GM18868 (cell line): ENCODE measurements around the gene REEP1.

ENCODE experiments used
- ATAC-seq: cut with Tn5 transposase; IDR thresholded peaks from one replicate; pipeline ENCODE4 v1.9.1; 2021; ENCODE audit warnings: mild to moderate bottlenecking, moderate library complexity; ENCODE audit not compliant: unreplicated experiment

The REEP1 gene

DNA sequence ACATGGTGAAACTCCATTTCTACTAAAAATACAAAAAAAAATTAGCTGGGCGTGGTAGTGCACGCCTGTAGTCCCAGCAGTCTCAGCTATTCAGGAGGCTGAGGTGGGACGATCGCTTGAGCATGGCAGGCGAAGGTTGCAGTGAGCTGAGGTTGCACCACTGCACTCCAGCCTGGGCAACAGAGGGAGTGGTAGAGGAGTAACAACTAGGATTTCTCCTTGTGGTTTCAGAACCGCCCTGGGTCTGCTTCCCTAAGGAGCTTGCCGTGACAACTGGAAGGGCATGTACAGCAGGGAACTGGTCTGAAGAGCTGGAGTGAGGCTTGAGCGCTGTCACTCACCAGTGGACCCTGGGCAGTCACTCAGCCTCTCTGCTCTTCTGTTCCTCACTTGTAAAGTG lies 29.1 kb downstream of the REEP1 start:
- no peak for ATAC-seq

GRCh38 chr2:86307431-86307830 lies 30.0 kb downstream of the REEP1 start:
- ATAC-seq: no peak

DNA sequence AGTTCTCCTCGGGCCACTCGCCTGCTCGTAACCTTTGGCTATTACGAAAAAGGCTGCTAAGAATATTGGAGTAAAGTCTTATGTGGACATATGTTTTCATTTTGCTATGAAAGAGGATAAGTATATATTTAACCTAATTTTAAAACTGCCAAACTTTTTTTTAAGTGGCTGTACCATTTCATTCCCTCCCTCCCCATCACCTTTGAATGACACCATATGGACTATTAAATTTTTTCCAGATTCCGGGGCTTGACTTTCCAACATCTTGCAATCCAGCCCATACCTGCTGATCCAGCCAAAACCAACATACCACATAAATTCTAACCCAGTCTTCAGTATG lies 31.5 kb downstream of the REEP1 start:
- no peak for ATAC-seq

DNA sequence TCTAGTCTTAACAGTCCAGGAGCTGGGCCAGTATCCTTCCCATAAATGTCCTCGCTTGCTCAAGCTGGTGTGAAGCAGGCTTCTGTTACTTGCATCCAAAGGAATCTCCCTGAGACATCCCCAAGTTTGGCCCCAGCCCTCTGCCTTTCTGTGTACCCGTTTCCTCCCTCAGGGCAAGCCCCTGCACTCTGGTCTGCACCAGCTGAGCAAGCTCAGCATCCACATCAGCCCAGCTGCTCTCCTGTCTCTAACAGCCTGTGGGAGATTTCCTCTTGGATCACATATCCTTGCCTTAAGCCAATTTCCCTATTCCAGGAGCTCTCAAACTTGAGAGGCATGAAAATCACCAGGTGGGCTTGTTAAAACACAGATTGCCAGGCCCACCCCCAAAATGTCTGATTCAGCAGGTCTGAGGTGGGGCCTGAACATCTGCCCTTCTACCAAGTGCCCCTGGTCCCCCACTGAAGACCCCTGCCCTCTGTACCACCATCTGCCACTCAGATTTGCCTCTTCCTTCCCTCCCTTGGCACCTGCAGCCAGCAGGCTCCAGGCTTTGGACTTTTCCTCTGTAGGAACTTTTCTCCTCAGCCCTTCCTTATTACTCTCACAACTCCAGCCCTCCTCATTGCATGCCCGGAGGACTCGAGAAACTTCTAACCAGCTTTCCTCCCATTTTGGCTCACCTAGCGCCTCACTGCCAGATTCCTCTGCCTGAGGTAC lies 32.1 kb downstream of the REEP1 start:
- ATAC-seq: no peak

DNA sequence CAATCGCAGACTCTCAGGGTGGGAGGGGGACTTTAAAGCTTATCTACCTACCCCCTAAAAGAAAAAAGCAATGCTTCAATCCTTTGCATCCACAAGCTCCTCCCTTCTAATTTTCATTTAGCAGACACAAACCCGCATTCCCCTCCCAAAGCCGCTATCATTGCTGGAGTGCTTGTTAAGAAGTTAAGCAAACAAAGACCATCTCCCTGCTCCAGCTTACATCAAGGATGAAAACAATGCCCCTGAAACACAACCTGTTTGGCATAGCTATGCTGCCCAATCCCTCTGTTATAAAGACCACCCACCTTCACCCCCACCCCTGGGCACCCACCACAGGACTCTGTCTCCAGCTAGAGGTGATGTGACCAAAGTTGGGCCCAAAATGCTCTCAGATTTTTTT lies 33.0 kb downstream of the REEP1 start:
- ATAC-seq: no peak

DNA sequence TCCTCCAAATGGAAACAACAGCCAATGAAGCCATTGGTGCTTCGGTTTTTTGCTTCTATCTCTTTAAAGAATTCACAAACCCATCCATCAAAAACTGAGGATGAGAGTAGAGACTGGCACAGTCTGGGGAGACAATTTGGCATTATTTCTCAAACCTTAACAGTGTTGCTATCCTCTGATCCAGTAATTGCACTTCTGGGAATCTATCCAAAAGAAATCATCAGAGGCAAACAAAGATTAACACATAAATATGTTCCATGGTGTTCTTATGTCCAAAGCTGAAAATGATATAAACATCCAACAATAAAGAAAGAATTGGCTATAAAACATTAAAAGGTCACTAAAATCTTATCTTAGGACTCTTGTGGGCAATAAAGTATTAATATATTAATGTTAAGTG lies 35.1 kb downstream of the REEP1 start:
- no peak for ATAC-seq

GRCh38 chr2:86301711-86302202 lies 35.7 kb downstream of the REEP1 start:
- no peak for ATAC-seq

GRCh38 chr2:86301009-86301408 lies 36.4 kb downstream of the REEP1 start:
- no peak for ATAC-seq

GRCh38 chr2:86300496-86300895 lies 36.9 kb downstream of the REEP1 start:
- ATAC-seq: no peak

- no peak for ATAC-seq
Measured at GRCh38 chr2:86298411-86299390, 38.7 kb downstream of the REEP1 start.

DNA sequence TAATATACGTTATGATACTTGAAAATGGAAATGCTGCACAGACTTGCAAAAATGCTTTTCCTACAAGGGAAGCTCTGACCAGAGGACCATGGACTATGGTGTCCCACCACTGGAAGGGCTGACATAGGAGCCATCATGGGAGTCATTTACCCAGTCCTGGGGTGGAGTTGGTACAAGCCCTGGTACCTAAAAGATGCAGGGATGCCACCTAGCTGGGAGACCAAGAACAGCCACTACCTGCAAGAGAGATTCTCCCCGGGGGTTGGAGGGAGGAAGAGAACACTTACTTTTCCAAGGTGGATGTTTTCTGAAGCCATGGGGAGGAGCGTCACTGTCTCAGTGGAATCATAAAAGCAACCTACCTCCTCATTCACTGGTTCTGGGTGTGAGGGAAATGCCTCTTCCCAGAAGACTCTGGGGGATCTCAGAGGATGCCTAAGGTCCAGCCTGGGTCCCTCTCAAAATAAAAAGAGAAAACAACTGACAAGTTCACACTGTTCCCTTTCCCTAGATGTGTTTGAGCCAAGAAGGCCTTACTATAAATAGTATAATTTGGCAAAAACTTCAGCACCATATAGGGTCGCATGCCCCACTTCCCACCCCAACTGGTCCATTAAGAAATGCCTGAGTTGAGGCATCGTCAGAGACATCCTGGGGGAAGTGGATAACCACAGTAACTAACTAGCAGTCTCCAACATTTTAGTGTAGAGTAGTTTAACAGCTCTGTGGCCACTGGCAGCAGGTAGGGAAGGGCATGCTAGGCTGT lies 39.9 kb downstream of the REEP1 start:
- ATAC-seq: no peak

DNA sequence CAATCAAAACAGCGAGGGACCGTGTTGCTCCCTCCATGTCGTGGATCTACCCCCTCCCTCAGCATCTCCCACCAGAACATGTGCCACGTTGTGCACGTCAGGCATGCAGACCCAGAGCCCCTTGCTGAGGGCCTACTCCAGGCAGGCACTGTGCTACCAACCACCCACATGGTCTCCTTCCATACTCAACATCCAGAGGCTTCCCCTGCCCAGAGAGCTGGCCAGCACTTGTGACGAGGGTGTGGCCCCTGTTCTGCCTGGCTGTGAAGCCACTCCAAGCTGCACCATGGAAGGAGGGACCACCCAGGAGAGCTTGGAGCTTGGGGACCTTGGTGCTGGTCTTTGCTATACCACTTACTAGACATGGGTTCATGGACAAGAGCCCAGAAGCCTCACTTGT lies 40.5 kb downstream of the REEP1 start:
- ATAC-seq: no peak

- ATAC-seq: no peak
Measured at GRCh38 chr2:86295066-86295465, 42.4 kb downstream of the REEP1 start.

DNA sequence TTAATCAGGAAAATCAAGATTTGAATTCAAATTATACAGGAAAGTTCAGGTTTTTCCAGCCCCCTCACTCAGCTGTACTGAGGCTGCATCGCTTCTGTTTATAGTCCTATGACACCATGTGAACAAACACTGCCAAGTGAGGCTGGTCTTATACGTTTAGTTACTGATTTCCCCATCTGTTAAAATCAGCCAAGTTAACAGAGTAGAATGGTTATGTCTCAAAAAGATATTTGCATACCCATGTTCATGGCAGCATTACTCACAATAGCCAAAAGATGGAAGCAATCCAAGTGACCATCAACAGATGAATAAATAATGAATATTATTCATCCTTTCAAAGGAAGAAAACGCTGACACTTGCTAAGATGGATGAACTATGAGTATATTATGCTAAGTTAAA lies 43.8 kb downstream of the REEP1 start:
- no peak for ATAC-seq

DNA sequence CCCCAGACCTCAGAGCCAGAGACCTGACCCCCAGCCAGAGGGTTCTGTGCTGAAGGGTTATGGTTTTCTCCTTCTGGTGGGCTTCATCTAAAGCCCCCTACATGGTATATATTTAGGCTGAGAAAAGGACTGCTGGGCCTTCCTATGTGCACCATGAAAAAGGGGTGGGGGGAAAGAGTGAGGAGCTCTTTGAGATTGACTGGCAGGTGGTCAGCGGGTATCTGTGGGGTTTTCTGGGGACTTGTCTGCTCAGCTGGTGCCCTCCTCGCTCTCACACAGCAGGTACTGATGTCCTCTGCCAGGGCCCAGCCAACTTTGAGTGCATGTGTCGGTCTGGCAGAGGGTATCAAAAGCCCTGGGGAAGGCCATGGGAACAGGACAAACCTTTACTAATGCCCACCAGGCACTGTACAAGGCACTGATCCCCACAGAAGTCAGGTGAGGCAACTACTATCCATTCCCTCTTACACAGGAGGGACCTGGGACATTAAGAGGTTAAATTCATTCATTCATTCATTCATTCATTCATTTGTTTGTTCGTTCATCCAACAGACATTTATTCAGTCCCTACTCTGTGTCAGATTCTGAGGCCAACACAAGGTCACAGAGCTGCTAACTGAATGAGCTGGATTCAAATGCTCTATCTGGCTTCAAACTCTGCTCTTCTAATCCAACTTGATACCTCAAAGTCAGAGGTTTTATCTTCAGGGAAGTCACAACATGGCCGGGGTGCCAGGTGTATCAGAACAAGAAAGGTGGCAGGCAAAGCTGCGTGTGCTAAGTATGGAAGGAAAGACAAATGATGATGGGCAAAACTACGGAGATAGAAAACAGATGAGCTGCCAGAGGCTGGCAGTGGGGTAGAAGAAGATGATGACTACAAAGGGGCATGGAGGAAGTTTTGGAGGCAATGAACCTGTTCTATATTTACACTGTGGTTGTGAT lies 44.6 kb downstream of the REEP1 start:
- ATAC-seq: no peak

DNA sequence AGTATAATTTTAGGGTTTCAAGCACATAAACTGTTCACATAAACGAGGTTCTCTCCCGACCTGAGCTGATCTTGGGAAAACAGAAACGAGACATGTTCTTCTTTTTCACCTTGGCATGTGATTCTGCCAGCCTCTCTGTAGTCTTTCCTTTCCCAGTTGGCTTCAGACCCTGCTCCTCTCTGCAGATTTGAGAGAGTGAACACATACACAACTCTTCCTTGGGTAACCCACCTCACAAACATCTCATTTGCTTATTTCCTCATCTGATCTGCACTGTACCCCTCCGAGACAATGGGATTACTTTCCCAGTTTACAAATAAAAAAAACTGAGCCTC lies 46.1 kb downstream of the REEP1 start:
- no peak for ATAC-seq

- no peak for ATAC-seq
Measured at GRCh38 chr2:86290596-86291327, 46.7 kb downstream of the REEP1 start.

DNA sequence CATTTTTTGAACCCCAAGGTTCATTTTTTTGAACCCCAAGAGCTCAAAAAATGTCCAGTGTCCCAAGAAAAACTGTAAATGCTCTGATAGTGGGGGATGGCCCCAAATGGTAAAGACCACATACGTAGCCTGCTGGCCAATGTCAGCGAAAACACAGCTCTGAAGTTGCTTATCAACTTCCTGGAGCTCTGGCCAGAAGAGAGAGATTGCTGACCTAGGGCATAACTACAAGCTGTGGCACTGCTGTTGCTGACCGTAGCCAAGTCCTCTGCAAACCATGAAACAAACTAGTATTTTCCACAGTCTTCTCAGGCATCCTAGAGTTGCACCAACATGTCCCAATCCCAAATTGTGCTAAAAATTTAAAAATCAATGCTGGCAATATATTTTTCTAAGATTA lies 50.9 kb downstream of the REEP1 start:
- no peak for ATAC-seq

- no peak for ATAC-seq
Measured at GRCh38 chr2:86285981-86286380, 51.4 kb downstream of the REEP1 start.

GRCh38 chr2:86285571-86285970 lies 51.9 kb downstream of the REEP1 start:
- ATAC-seq: no peak
